ENCODE data around the gene SUZ12.
"Not testable (repeated sequence)": the region's sequence is repeated elsewhere in the genome, so short reads cannot be mapped to it uniquely, and the experiment has no call there.

- not testable (repeated sequence) for TF ChIP-seq CTCF (IDR thresholded peaks at IDR 0.05); POLR2A (IDR thresholded peaks at IDR 0.05); POLR2AphosphoS5 (IDR thresholded peaks at IDR 0.05; ENCODE audit: insufficient read depth in 1 of 2, low read depth in 1 of 2)
Measured at GRCh38 chr17:31970416-31970815, 33.6 kb downstream of the SUZ12 start.

All from vagina (tissue), 2 donors.